Bronchial epithelial cell (primary cell): ENCODE data around the gene ANKS1B. TPM values are rescaled to one million over a fixed set of nuclear protein-coding genes. Genes with fewer than 3 reads are reported as not detected.
"Not testable (repeated sequence)": the region's sequence is repeated elsewhere in the genome, so short reads cannot be mapped to it uniquely, and the experiment has no call there.

ENCODE experiments used
- DNase-seq: peaks from one replicate; pipeline ENCODE4 v3.0.0-alpha.2; 2010; ENCODE audit warnings: low read depth
- FAIRE-seq: peaks from 2 replicates; lab custom pipeline; 2011; peaks lifted over from hg19 to GRCh38; lab: Jason Lieb, UNC
- H3K27me3 ChIP-seq: 2 replicates; pipeline ENCODE4 v1.5.1; 2011; ENCODE audit warnings: low read length; ENCODE audit not compliant: control insufficient read depth, insufficient read depth
- H3K36me3 ChIP-seq: 2 replicates; pipeline ENCODE4 v1.5.1; 2011; ENCODE audit warnings: low read length; ENCODE audit not compliant: control insufficient read depth, insufficient read depth
- H3K4me3 ChIP-seq: 2 replicates; pipeline ENCODE4 v1.5.1; 2011; ENCODE audit warnings: mild to moderate bottlenecking, low read depth, low read length, control low read depth
- total RNA-seq: library from RNA; depleted of rRNA; stranded (reverse); fragments of >200 nt; gene quantifications from 2 replicates; pipeline ENCODE4 v1.2.1, GENCODE V29; 2014
- TF ChIP-seq, protein P1 (sequence below): IDR thresholded peaks from 2 replicates; pipeline ENCODE4 v1.5.1; 2011; ENCODE audit warnings: mild to moderate bottlenecking, moderate library complexity, low read length, control low read depth, inconsistent platforms; ENCODE audit not compliant: insufficient read depth, severe bottlenecking

The ANKS1B gene
- total RNA-seq, 1 donor from 2014 or later, result 0.26 TPM

- H3K36me3 ChIP-seq, result no peaks in the 10 kb centered on the region
- no peak overlapping the region for H3K4me3 ChIP-seq
- FAIRE-seq (no peak), DNase-seq (no peak)
- TF ChIP-seq, protein P1, sequence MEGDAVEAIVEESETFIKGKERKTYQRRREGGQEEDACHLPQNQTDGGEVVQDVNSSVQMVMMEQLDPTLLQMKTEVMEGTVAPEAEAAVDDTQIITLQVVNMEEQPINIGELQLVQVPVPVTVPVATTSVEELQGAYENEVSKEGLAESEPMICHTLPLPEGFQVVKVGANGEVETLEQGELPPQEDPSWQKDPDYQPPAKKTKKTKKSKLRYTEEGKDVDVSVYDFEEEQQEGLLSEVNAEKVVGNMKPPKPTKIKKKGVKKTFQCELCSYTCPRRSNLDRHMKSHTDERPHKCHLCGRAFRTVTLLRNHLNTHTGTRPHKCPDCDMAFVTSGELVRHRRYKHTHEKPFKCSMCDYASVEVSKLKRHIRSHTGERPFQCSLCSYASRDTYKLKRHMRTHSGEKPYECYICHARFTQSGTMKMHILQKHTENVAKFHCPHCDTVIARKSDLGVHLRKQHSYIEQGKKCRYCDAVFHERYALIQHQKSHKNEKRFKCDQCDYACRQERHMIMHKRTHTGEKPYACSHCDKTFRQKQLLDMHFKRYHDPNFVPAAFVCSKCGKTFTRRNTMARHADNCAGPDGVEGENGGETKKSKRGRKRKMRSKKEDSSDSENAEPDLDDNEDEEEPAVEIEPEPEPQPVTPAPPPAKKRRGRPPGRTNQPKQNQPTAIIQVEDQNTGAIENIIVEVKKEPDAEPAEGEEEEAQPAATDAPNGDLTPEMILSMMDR, result no peak
- no peaks in the 10 kb centered on the region for H3K27me3 ChIP-seq
These were observed 35.6 kb upstream of the ANKS1B start for GRCh38 chr12:100020370-100020769.

GRCh38 chr12:100017056-100017455 lies 32.3 kb upstream of the ANKS1B start:
- Histone ChIP-seq H3K4me3 (no peak overlapping the region), H3K27me3 (no peaks in the 10 kb centered on the region), H3K36me3 (no peaks in the 10 kb centered on the region)
- TF ChIP-seq, protein P1, result no peak
- FAIRE-seq (no peak), DNase-seq (peak; percentile 62)

DNA sequence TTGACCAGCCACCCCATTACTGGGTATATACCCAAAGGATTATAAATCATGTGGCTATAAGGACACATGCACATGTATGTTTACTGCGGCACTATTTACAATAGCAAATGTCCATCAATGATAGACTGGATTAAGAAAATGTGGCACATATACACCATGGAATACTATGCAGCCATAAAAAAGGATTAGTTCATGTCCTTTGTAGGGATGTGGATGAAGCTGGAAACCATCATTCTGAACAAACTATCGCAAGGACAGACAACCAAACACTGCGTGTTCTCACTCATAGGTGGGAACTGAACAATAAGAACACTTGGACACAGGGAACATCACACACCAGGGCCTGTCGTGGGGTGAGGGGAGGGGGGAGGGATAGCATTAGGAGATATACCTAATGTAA lies 31.6 kb upstream of the ANKS1B start:
- not testable (repeated sequence) for H3K27me3 ChIP-seq, FAIRE-seq

DNA sequence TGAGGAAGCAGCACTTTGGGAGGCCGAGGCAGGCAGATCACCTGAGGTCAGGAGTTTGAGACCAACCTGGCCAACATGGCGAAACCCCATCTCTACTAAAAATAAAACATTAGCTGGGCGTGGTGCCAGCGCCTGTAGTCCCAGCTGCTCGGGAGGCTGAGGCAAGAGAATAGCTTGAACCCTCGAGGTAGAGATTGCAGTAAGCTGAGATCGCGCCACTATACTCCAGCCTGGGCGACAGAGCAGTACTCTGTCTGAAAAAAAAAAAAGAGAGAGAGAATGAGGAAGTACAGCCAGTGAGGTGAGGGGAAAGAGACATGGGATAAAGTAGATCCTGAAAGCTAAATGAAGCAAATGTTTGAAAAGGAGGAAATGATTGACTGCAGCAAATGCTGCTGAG lies 21.1 kb upstream of the ANKS1B start:
- not testable (repeated sequence) for H3K4me3 ChIP-seq, FAIRE-seq, H3K36me3 ChIP-seq, H3K27me3 ChIP-seq, DNase-seq

More for the DNA sequence above, 31.6 kb upstream of the ANKS1B start:
- H3K36me3 ChIP-seq, DNase-seq, H3K4me3 ChIP-seq: not testable (repeated sequence)

- FAIRE-seq, result no peak
- TF ChIP-seq, protein P1, result no peak
- H3K27me3 ChIP-seq, result no peaks in the 10 kb centered on the region
These were observed 13.1 kb upstream of the ANKS1B start for GRCh38 chr12:99997806-99998205.

GRCh38 chr12:99996095-99996494 lies 11.4 kb upstream of the ANKS1B start:
- DNase-seq (no peak), FAIRE-seq (no peak)
- no peaks in the 10 kb centered on the region for H3K27me3 ChIP-seq

More at GRCh38 chr12:99997806-99998205, 13.1 kb upstream of the ANKS1B start:
- no peak overlapping the region for H3K4me3 ChIP-seq
- no peak for DNase-seq
- H3K36me3 ChIP-seq, result no peaks in the 10 kb centered on the region

GRCh38 chr12:99985631-99986030 lies 895 bp upstream of the ANKS1B start:
- Histone ChIP-seq H3K36me3 (no peaks in the 10 kb centered on the region), H3K27me3 (peaks cover 7% of the 10 kb centered on the region), H3K4me3 (no peak overlapping the region)
- TF ChIP-seq, protein P1, result no peak
- FAIRE-seq (no peak), DNase-seq (no peak)

More at GRCh38 chr12:99996095-99996494, 11.4 kb upstream of the ANKS1B start:
- TF ChIP-seq, protein P1, result no peak
- no peak overlapping the region for H3K4me3 ChIP-seq
- H3K36me3 ChIP-seq, result no peaks in the 10 kb centered on the region
